ENCODE data around the gene NDUFAF2.
"Not testable (repeated sequence)": the region's sequence is repeated elsewhere in the genome, so short reads cannot be mapped to it uniquely, and the experiment has no call there.

NDUFAF2 gene

DNA sequence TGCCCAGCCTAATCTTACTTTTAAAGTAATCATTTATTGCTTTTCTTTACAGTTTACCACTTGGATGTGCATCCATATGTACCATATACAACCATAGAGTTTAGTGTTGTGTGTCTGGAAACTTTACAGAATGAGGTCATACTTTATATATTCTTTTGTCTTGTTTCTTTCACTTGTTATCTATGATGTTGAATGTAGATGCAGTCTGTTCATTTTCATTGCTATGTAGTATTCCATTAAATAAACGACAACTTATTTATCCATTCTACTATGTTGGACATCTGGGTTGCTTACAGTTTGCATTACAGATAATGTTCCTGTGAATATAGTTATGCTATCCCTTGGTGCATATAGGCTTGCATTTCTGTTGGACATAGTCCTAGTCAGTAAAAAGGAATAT lies 238.5 kb downstream of the NDUFAF2 start:
- no peak for DNase-seq

DNA sequence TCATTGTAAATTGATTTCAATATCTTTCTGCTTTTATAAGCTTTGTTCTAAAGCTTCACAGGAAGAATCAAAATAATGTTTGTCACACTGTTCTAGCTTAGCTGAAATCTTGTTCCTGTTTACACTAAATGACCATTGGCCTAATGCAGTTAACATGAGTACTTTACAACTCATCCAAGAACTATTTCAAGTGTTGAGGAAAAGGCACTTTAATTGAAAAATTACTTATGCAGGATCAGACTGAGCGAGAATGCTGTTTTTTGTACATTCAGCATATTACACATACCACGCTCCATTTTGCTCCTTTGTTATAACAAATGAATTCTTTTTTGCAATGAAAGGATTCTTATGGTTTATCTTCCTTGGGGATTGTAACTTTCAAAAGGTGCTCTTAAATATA lies 239.7 kb downstream of the NDUFAF2 start:
- DNase-seq: no peak

DNA sequence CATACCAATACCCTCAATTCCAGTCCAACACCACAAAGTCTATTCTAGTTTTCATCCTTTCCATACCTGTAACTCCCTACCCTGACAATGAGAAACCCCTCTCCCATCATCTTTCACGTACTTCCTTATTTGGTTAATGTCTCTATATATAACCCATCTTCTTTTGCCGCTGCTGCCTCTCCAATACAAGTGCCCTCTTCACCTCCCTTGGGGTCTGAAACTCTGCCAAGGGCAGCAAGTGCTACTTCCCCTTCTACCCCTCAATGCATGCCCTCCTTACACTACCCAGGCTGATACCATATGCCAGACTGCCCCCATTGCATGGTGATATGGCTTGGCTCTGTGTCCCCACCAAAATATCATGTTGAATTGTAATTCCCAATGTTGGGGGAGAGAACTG lies 241.6 kb downstream of the NDUFAF2 start:
- no peak for DNase-seq

DNA sequence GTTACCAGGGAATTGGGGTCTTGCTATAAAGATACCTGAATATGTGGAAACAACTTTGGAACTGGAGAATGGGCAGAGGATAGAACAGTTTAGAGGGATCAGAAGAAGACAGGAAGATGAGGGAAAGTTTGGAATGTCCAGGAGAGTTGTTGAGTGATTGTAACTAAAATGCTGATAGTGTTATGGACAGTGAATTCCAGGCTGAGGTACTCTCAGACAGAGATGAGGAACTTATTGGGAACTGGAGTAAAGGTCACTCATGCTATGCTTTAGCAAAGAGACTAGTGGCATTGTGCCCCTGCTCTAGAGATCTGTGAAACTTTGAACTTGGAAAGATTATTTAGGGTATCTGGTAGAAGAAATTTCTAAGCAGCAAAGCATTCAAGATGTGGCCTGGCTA lies 242.3 kb downstream of the NDUFAF2 start:
- not testable (repeated sequence) for DNase-seq

DNA sequence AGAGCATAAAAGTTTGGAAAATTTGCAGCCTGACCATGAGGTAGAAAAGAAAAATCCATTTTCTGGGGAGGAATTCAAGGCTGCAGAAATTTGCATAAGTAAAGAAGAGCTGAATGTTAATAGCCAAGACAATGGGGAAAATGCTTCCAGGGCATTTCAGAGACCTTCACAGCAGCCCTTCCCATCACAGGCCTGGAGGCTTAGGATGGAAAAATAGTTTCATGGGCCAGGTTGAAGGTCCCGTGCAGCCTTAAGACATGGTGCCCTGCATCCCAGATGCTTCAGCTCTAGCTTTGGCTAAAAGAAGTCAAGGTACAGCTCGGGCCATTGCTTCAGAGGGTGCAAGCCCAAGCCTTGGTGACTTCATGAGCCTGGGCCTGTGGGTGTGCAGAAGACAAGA lies 242.8 kb downstream of the NDUFAF2 start:
- DNase-seq: not testable (repeated sequence)

DNA sequence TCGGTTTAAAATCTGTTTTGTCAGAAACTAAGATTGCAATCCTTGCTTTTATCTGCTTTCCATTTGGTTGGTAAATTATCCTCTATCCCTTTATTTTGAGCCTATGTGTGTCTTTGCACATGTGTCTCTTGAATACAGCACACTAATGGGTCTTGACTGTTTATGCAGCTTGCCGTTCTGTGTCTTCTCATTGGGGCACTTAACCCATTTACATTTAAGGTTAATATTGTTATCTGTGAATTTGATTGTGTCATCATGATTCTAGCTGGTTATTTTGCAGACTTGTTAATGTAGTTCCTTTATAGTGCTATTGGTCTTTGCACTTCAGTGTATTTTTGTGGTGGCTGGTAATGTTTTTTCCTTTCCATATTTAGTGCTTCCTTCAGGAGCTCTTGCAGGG lies 253.6 kb downstream of the NDUFAF2 start:
- DNase-seq: no peak

DNA sequence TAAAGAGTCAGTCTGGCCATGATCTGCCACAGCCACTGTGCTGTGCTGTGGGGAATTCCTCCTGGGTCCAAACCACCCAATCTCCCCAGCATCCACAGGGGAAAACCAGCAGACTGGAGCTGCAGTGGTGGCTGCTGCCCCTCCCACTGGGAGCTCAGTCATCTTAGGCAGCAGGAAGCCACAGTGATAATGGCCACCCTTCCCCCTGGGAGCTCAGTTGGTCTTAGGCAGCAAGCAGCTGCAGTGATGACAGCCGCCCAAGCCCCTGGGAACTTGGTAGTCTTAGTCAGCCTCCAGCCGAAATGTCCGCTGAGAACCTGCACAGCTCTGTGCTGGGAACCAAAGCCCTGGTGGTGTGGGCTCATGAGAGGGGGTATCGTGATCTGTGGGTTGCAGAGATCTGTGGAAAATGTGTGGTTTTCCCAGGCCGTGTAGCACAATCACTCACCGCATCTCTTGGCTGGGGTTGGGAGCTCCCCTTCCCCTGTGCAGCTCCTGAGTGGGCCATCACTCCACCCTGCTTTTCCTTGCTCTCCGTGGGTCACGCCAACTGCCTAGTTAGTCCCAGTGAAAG lies 255.7 kb downstream of the NDUFAF2 start:
- DNase-seq: no peak

DNA sequence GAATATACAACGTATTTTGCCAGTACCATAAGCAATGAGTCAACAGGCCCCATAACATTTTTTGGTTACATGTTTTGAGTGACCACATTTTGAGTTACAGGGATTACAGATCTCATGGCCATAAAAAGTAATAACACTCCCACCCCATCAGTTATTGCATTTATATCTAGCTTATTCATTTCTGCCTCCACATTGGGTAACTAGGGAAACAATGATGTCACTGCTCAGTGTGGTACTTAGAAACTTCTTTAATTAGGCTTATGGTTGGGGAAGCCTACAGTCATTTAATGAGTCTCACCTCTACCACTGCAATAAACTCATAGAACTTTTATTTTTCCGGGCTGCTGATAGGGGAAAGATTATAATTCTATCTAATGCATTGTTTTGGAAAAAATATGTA lies 257.2 kb downstream of the NDUFAF2 start:
- no peak for DNase-seq

Data from KG1 (cell line).